ENCODE measurements around the gene MGAM2.

MGAM2 gene

DNA sequence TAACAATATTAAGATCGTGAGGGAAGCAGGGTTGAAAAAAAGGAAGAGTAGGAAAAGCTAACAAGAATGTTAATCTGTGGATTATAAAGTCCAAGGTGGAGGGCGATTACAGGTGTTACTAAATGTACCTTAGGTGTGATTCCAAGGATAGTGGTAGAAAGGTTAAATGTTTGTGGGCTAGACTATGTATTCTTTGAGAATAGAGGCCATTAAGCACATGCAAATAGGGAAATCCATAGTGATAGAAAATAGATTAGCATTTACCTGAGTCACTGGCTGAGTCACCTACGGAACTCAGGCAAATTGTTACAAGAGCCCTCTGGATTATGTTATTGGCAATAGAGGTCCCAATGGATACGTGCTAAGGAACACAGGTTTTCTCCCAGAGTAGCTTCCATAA is 9.0 kb downstream of the MGAM2 start:
- no peak for DNase-seq (ENCODE audit: low read depth)

DNA sequence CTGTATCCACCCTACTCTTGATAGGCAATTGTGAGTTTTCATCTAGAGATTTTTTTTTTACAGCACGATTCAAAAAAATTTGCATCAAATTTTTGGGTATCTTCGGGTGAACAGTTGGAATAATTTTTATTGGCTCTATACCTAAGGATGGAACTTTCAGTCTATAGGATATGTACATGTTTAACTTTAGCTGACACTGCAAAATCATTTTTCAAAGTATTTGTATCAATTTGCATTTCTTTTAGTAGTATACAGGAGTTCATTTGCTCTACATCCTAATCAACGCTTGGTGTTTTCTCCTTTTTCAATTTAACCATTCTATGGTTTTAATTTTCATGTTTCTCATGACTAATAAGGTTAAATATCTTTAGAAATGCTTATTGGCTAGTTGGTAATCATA is 11.7 kb downstream of the MGAM2 start:
- no peak for DNase-seq (ENCODE audit: low read depth)

DNA sequence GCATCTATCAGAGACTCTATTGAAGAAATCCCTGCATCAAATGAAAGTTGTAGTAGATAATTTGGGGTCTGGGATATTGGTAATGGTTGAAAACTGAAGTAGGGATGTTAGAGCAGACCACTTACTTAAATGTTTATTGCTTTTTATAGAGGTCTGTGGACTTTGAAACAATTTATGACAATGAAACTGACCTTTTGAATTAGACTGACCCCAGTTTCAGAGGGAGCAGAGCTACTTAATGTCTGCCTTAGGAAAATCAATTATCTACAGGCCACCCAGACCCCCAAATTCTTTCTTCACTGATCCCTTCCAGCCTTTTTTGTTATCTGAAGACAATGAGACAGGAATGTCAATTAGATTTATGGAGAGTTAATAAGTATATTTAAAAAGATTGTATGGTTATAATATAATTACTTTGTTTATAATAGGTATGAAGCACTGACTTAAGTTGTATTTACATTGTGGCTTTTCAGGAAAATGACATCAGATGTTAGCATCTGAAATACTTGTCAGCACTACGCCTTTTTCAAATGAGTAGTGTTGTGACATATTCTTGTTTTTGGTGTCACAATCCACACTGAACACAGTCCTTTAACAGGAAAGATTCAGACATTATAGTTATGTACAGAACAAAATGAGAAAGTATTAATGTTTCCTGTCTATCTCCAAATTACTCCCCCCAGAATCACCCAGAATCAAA is 13.9 kb downstream of the MGAM2 start:
- no peak for DNase-seq (ENCODE audit: low read depth)

DNA sequence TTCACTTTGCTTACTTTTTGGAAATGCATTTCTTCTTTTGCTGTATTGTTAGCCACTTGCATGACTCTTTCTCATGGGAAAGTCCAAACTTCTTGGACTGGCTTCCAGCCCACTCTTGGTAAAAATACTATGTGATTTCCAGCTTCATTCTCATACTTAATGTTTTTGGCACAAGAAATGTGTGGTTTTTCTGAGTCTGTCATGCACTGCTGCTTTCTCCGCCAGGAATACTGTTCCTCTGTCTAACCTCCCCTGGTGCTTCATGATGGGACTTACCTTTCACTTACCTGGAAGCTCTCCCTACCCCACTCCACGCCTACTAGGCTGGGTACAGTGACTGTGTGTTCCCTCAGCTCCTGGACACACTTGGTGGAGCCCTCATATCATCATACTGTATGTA is 18.7 kb downstream of the MGAM2 start:
- DNase-seq (ENCODE audit: low read depth), result no peak

DNA sequence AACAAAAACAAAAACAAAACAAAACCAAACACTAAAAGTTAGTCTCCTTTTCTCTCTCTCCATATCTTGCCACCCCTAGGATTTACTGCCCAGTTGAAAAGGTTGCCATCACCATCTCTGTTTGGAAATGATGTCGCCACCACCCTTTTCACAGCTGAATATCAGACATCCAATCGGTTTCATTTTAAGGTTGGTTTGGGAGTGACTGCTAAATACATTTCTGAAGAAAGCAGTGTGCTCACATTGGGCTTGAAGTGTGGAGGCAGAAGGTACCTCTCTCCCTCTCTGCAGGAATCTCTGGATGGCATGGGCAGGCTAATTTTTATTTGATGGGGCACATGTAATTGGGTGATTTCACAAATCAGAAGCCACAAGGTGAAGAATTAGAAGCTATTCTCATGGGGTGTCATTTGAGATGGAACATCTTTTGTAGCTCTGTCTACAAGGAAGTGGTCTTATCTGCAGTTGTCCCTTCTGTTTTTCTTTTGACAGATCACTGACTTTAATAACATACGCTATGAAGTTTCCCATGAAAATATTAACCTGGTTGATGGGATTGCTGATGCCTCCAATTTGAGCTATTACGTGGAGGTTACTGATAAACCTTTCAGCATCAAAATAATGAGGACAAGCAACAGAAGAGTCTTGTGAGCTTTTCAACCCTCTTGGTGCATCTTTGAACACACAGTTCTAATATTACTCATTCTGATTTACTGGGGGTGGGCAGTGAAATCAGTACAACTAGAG is 20.1 kb downstream of the MGAM2 start:
- DNase-seq (ENCODE audit: low read depth), result no peak

DNA sequence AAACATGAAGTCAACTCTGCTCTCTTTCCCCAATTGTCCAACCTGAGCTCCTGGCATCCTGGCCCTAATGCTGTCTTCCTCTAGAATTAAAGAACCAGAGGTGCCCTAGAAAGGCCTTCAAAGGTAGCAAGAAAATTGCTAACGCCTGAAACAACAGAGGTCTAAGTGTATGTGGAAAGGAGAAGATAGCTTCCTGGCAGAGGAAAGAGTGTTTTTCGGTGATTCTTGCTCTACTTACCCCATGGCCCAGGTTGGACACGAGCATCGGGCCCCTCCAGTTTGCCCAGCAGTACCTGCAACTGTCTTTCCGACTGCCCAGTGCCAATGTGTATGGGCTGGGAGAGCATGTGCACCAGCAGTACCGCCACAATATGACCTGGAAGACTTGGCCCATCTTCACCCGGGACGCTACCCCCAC is 22.2 kb downstream of the MGAM2 start:
- no peak for DNase-seq (ENCODE audit: low read depth)

DNA sequence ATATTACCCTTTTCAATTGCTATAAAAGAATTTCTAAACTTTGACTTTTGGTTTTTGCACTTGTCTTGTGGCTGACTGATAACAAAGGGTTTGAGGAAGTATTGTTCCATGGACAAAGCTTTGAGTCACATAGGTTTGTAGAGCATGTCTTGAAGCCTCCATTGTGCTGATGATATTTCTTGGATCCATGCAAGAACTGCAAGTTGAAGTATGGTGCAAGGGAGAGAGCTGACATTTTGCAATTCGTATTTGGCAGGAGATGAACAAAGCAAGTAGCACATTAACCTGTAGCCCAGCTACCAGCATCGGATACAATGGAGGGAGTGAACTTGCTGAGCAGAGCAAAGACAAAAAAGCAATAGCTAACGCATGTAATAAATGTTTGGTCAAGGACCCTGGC is 23.4 kb downstream of the MGAM2 start:
- DNase-seq (ENCODE audit: low read depth), result no peak

DNA sequence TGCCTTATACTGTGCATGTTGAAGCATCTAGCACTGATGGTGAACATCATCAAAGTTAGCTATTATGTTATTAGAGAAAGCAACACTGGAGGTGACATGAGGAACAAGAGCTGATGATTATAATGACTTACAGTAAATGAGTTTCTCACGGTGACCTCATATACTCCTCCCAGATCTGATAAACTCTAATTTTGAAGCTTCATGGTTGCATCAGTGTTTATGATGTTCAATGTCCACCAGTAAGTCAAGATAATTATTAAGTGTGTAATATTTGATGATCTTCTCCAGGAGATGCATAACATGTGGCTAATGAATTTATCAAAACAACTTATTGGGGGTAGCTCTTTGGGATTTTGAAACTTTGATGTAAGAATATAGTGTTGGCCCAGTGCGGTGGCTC is 27.5 kb downstream of the MGAM2 start:
- no peak for DNase-seq (ENCODE audit: low read depth)

DNA sequence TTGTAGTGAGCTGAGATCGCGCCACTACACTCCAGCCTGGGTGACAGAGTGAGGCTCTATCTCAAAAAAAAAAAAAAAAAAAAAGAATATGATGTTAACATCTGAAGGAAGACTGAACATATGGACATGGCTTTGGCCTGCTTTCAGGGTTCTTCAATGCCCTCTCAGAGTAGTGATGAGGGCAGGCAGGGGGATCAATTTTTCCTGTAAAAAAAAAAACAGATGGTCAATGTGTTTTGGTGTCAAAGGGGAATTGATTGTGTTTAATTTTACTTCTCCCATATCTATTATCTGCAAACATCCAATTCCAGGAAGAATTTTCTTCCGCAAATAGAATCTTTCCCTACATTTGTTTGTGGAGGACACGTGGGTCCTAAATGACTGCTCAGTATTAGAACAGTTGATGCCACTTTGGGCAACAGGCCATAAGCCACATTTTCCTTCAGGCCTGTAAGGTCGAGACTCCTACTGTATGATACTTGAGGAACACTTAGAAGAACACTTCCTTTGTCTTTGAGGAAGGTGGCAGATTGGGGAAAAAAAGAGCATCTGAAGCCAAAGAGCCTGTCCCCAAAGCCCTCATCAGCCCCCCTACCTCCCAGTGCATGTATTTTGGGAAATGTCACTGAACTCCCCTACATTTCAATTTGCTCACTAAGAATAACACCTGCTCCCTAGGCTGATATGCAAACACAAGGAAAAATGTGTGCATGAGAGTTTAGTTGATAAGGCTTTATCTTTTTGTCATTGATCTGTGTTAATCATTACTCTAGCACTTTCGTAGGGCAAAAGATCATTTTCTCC is 28.3 kb downstream of the MGAM2 start:
- no peak for DNase-seq (ENCODE audit: low read depth)

DNA sequence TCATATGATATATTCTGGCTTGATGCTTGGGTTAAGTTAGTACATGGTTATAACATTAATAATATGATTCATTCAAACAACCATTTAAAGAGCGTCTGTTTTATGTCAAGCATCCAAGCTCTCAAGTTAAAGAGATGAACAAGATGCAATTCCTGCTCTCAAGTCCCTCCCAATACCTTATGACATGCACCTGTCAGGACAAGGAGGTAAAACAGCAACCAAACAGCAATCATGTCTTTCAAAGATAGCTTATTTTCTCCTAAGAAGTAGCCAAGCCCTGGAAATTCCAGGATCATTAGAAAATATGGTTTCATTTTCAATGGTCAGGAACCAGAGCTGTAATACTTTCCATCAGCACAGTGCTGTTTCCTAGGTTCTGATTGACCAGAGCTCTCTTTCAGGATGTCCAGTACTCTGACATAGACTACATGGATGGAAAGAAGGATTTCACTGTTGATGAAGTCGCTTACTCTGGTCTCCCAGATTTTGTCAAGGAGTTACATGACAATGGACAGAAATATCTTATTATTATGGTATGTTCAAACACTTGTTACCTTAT is 29.0 kb downstream of the MGAM2 start:
- no peak for DNase-seq (ENCODE audit: low read depth)

DNA sequence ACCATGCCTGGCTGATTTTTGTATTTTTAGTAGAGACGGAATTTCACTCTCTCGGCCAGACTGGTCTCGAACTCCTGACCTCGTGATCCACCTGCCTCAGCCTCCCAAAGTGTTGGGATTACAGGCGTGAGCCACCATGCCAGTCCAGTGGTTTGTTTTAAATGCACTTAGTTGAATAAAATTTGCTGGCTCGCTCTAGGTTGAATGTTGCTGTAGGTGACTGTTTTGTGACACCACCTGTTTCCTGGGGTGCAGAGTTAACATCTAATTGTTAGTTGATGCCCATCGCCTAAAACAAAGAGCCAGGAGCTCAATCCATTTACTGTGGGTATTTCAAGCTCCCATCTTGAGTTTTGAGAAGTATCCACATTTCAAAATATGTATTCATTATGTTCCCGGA is 31.2 kb downstream of the MGAM2 start:
- no peak for DNase-seq (ENCODE audit: low read depth)

DNA sequence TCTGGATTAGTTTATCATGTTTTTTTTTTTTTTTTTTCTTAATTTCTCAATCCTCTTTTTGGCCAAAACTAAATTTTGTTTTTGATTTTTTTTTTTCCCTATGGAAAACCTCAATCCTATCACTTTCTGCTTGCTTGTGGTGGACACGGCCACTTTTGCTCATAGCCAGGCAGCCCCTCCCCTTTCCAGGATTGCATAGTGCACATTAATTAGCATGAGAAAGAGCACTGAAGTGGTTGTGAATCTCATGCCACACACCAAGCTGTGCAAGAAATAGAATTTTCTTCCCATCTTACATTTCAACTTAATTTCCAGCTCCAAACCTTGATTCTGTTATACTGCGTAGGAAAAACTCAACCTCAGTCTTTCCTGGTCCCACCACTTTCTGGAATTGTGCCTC is 34.6 kb downstream of the MGAM2 start:
- DNase-seq (ENCODE audit: low read depth), result no peak

DNA sequence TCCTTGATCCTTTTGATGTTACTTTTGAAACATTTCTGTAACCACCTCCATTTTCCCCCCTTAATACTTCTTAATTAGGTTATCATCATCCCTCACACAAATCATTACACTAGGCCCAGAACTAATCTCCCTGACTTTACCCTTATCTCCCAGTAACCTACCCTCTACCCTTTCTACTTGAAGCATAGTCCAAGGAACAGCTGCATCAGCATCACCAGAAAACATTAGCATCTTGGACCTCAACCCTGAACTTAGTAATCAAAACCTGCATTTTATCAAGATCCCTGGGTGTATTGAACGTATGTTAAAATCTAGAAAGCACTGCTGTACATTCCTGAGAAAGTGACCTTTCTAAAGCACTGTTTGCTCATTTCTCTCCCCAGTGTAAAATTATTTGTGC is 38.8 kb downstream of the MGAM2 start:
- no peak for DNase-seq (ENCODE audit: low read depth)

DNA sequence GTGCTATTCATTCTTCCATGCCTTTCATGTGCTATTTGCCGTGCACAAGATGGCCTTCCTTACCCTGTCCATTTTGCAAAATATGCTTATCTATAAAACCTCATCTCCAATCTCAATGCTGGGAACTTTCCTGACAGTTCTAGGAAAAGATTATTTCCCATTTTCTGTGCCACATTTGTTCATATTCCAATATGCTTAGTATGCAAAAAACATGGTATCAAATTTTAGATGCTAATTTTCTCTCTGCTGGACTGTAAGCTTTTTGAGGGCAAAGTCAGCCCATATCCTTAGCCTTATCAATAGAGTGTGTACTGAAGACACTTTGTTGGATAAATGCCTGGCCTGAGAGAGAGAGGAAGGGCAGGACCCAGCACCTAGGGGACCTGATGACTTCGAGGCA is 39.4 kb downstream of the MGAM2 start:
- no peak for DNase-seq (ENCODE audit: low read depth)

DNA sequence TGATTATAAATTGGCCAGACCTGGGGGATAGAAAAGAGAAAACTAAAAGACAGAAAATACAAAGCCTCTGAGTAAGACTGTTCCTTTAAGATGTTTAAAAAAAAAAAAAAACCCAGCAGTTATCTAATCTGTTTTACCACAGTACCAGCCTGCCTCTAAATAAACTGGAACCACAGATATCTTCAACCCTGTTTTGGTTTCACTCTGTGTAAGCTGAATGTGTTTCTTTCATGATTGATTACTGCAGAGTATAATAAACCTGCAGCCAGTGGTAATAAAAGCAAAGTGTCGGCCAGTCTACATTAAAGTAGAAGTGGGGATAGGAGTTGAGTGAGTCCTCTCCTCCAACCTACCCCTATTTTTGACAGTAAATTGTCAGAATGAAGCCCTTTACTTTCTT is 40.6 kb downstream of the MGAM2 start:
- DNase-seq (ENCODE audit: low read depth), result no peak

DNA sequence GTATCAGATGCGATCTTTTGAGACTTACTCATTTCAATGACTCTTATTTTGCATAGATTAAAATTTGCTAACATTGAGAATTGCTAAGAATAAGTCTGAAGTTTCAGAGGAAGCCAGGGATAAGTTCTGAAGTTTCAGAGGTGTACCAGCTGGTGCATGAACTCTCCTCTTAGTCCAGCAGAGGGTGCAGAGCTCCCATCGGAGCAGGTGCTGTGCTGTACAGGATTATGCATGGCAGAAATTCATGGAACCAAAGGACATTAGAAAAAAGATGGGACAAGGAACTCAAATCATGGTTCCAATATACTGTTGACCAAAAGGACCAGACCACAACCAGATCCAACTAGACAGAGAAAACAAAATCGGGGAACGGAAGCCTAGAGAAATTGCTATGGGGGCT is 41.9 kb downstream of the MGAM2 start:
- no peak for DNase-seq (ENCODE audit: low read depth)

DNA sequence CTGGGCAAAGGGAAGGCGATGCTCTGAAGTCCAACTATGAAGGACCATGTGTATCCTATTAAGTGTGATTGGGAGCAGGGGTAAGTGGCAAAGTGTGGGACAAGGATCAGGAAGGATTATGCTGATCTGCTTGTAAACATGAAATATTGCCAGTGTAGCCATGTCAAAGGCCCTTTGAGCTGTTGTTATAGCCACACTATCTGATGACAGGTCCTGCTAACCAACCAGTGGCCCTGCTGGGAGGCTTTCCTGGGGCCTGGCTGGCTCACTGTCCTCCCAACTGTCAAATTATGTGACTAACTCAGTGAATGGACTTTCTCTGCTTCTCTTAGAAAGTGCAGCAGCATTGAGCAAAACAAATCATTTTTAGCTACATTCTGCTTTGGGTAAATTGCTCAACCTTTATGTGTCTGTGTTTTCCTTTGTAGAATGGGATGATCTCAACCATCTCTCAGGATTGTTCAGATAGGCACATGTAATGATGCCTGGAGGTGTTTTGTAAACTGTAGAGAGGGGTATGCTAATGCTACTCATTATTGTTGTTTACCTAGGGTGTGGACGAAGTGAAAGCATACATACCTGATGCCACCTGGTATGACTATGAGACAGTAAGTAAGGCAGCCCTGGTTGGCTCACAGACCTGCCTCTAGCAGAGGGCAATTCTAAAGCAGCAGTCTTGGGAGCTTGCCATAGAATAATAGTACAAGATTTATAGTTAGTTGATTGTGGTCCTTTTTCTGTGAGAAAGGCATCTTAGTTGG is 47.4 kb downstream of the MGAM2 start:
- no peak for DNase-seq (ENCODE audit: low read depth)

DNA sequence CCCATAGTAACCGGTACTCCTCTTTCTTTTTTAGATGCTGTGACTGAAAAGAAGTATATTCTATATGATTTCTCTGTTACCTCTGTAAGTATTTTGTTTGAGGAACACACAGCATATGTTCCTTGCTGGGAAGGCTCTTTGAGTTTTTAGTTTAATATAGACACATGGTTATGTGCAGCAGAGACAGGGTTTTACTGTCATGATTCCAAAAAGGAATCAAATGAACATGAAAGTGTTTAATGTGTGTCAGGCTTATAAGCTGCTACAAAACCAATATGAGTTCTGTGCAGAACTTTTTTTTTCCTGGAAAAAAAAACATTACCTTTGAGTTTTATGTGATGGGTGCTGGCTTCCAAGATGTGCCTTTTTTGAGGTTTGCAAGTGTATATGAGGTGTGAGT is 50.4 kb downstream of the MGAM2 start:
- no peak for DNase-seq (ENCODE audit: low read depth)

DNA sequence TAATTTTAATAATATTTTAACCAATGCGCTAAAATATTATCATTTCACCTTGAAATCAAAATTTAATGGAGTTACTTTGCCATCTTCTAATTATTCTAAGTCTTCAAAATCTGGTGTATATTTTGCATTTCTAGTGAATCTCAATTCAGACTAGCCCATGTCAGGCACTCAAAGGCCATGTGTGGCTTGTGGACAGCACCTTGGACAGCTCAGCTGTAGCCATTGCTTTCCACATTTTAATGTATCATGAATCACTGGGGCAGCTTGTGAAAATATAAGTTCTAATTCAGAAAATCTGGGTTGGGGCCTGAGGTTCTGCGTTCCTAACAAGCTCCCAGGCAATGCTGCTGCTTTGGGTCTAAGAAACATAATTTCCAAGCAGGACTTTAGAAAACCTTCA is 57.2 kb downstream of the MGAM2 start:
- no peak for DNase-seq (ENCODE audit: low read depth)

DNA sequence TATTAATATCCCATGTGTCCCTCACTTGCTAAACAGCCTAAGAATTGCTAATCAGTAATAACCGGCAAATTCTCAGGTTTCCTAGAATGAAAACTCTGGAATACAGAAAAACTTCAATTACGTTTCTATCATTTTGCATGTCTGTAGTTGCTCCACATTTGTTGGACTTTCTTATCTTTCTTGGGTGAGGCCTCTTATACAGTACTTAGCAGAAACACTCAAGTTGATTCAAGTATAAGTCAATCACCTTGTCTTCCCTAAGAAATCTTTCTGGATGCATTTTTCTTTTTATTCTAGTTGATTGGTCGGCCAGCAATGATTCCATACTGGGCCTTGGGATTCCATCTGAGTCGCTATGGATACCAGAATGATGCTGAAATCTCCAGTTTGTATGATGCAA is 61.4 kb downstream of the MGAM2 start:
- DNase-seq (ENCODE audit: low read depth), result no peak

DNA sequence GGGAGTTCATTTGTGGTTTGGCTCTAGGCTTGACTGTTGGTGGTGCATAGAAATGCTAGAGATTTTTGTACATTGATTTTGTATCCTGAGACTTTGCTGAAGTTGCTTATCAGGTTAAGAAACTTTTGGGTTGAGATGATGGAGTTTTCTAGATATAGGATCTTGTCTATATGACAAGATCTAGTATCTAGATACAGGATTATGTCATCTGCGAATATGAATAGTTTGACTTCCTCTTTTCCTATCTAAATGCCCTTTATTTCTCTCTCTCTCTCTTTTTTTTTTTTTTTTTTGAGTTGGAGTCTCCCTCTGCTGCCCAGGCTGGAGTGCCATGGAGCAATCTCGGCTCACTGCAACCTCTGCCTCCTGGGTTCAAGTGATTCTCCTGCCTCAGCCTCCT is 62.9 kb downstream of the MGAM2 start:
- no peak for DNase-seq (ENCODE audit: low read depth)

DNA sequence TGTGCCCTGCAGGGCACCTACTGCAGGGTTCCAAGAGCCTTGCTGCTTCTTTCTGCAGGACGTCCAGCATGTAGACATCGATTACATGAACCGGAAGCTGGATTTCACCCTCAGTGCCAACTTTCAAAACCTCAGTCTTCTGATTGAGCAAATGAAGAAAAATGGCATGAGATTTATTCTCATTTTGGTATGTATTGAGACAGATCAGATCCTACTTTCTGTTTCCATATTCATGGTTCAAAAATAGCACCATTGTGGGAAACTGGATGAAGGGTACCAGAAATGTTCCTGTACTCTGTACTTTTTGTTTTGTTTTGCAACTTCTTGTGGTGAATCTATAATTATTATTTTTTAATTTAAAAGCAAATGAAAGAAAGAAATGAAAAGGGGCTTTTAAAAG is 64.1 kb downstream of the MGAM2 start:
- no peak for DNase-seq (ENCODE audit: low read depth)
